Activated CD4-positive, alpha-beta memory T cell treated with anti-CD3 and anti-CD28 coated beads for 36 hours (primary cell): ENCODE results near the gene SLCO3A1. TPM values are rescaled to one million over a fixed set of nuclear protein-coding genes. Genes with fewer than 3 reads are reported as not detected.
A peak's percentile ranks its signal among the peaks of the same experiment; 100 is the strongest.

Experiments used
- CTCF ChIA-PET: fragments of 350-600 bp; sonication (Branson Sonifier 250); formaldehyde crosslinking; loops from one replicate; lab custom pipeline; 2021; ENCODE audit warnings: antibody characterized with exemption, inconsistent platforms; lab: Charles Lee
- POLR2A ChIA-PET: fragments of 350-600 bp; sonication (Branson Sonifier 250); formaldehyde crosslinking; loops from one replicate; lab custom pipeline; 2021; ENCODE audit warnings: antibody characterized with exemption; lab: Charles Lee
- DNase-seq: peaks from one replicate; pipeline ENCODE4 v3.0.0-alpha.2; 2020
- H3K27ac Mint-ChIP-seq: one replicate; pipeline ENCODE4 v1.8.0; 2021; ENCODE audit warnings: mixed read lengths
- H3K27me3 Mint-ChIP-seq: one replicate; pipeline ENCODE4 v1.8.0; 2021; ENCODE audit warnings: mixed read lengths
- H3K36me3 Mint-ChIP-seq: one replicate; pipeline ENCODE4 v1.8.0; 2021; ENCODE audit warnings: mixed read lengths
- H3K4me1 Mint-ChIP-seq: one replicate; pipeline ENCODE4 v1.8.0; 2021; ENCODE audit warnings: low read depth, mixed read lengths
- H3K4me3 Mint-ChIP-seq: one replicate; pipeline ENCODE4 v1.8.0; 2021; ENCODE audit warnings: mild to moderate bottlenecking, mixed read lengths
- H3K9me3 Mint-ChIP-seq: one replicate; pipeline ENCODE4 v1.8.0; 2021; ENCODE audit warnings: mixed read lengths
- intact Hi-C: fragments of 100-400 bp; cut with micrococcal nuclease; formaldehyde crosslinking; loops from one replicate; pipeline ENCODE4 v1.15.1; 2023
- total RNA-seq, 2 experiments: library from RNA; stranded (reverse); gene quantifications; one replicate each; pipeline ENCODE4 v1.2.3, GENCODE V29; 2021

SLCO3A1 gene
- total RNA-seq, 2 experiments from 2014 or later, result 10.8 to 12.7 TPM

DNA sequence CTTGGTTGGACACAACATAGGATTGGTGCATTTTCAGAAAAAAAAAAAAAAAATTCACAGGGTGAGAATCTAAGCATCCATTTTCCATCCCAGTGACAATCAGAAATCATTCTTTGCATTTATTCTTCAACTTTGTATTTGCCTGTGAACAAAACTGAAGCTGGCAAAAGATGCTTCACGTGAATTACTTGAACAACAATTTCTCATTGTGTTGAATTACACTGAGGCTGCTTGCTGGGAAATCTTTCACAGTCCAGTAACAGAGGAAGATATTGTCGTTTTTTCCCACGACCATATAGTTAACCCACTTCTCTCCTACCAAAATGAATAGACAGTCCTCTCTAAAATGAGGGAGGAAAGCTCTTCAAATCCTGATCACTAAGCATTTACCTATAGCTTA lies 4.3 kb upstream of the SLCO3A1 start:
- Mint-ChIP-seq H3K36me3 (no peaks in the 10 kb centered on the region), H3K27me3 (no peaks in the 10 kb centered on the region), H3K9me3 (no peaks in the 10 kb centered on the region), H3K27ac (no peak overlapping the region), H3K4me3 (peak overlapping the region; percentile 27), H3K4me1 (peaks cover 23% of the 10 kb centered on the region)
- ChIA-PET POLR2A (interaction anchor here (1.4 kb wide), 1 partner anchor 229 kb away, joined by 6 read pairs; no protein-coding TSS in a partner anchor), CTCF (interaction anchor here (0.7 to 11.0 kb wide), 11 partner anchors 11 to 550 kb away, joined by 3 to 173 read pairs (median 5); no protein-coding TSS in a partner anchor)
- DNase-seq, result no peak
- intact Hi-C loops, result loop anchor here (2.0 kb wide), 1 partner anchor 234 kb away; no protein-coding TSS in a partner anchor

DNA sequence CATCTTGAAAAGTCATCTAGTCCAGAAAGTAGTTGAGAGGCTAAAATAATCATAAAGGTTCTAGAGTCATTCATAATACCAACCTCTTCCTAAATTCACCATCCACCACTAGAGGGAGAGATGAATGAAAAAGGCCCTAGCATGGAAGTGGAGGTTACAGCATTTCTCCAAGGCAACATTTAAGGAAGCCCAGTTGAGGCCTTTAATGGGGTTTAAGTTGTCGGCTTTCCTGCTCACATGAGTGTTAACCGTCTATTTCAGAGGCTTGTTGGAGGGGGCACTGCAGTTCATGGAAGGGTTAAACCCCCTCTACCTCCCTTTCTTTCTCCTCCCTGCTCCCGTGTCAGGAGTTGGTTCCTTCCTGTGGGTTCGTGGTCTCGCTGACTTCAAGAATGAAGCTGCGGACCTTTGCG lies 3.8 kb upstream of the SLCO3A1 start:
- intact Hi-C loops, result loop anchor here (2.0 to 10.0 kb wide), 4 partner anchors 233 to 915 kb away; partner anchors contain the start of genes HDDC3, UNC45A and VPS33B
- DNase-seq, result peak; percentile 25
- CTCF ChIA-PET, result interaction anchor here (0.6 to 11.0 kb wide), 16 partner anchors 36 to 551 kb away, joined by 3 to 173 read pairs (median 4); no protein-coding TSS in a partner anchor
- POLR2A ChIA-PET, result interaction anchor here (1.4 kb wide), 1 partner anchor 229 kb away, joined by 6 read pairs; no protein-coding TSS in a partner anchor
- no peak overlapping the region for H3K27ac Mint-ChIP-seq
- no peaks in the 10 kb centered on the region for H3K9me3 Mint-ChIP-seq
- H3K4me1 Mint-ChIP-seq, result peaks cover 27% of the 10 kb centered on the region
- no peaks in the 10 kb centered on the region for H3K27me3 Mint-ChIP-seq
- no peaks in the 10 kb centered on the region for H3K36me3 Mint-ChIP-seq
- H3K4me3 Mint-ChIP-seq, result peak overlapping the region; percentile 40

DNA sequence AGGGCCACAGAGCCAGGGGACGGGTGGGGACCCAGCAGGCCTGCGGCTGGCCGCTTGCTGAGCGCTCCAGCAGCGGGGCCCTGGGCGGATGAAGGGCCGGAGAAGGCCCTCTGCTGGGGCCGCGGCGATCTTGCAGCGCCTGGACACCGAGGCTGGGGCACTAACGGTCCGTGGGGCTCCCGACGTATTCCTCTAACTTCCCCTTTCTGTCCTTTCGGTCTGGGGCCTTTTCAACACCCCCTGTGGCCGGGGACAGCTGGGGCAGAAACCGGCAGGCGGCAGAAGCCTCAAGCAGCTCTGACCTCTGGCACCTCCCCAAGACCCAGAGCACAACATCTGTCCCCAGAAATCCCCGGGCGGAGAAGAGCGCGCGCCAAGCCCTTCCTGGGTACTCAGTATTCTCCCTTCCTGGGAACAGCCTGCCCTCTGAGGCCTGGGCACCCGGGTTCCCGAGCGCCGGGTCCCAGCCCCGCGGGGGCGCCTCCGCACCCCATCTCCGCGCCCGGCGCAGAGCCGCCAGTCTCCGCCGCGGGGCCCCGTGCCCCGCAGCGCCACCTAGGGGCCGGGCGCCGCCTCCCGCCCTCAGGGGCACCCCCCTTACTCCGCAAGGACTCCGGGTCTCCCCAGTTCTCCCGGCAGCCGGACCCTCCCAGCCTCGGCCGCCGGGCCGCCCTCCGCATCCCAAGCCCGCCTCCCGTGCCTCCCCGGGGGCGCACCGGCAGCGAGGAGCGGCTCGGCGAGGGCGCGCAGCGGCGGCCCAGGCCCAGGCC lies 582 bp upstream of the SLCO3A1 start:
- H3K36me3 Mint-ChIP-seq, result no peaks in the 10 kb centered on the region
- no peaks in the 10 kb centered on the region for H3K27me3 Mint-ChIP-seq
- intact Hi-C loops, result loop anchor here (1.0 to 10.0 kb wide), 5 partner anchors 224 to 918 kb away; partner anchors contain the start of genes HDDC3, UNC45A and VPS33B

DNA sequence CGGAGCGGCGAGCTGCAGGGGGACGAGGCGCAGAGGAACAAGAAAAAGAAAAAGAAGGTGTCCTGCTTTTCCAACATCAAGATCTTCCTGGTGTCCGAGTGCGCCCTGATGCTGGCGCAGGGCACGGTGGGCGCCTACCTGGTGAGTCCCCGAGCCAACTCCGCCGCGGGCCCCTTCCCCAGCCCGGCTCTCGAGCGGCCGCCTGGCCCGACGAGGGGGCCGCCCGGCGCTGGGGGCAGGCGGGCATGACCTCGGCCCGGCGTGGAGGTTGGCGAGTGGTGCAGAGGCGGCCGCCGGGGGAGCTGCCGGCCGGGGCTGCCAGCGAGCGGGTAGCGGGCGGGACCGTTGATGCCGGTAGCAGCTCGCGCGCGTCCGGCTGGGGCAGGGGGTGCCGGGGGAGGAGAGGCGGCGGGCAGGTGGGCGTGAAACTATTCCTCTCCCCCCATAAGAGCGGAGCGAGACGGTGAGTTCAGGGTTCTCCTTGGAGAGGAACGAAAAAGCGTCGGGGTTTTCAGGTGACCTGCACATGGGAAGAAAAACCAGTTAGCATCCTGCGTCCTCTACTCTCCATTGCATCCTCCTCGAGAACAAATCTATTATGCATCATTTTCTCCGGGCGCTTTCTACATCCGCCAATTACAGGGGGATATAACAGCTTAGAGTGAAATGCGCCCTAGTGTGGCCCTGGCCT lies 585 bp downstream of the SLCO3A1 start:
- peaks cover 67% of the 10 kb centered on the region for H3K4me1 Mint-ChIP-seq
- peak overlapping the region; percentile 51 for H3K27ac Mint-ChIP-seq
- DNase-seq, result peak; percentile 57
- peak overlapping the region; percentile 78 for H3K4me3 Mint-ChIP-seq
- no peaks in the 10 kb centered on the region for H3K36me3 Mint-ChIP-seq
- no peaks in the 10 kb centered on the region for H3K9me3 Mint-ChIP-seq
- no peaks in the 10 kb centered on the region for H3K27me3 Mint-ChIP-seq
- intact Hi-C loops, result loop anchor here (1.0 to 10.0 kb wide), 5 partner anchors 223 to 919 kb away; partner anchors contain the start of genes HDDC3, UNC45A and VPS33B
- ChIA-PET CTCF (interaction anchor here (0.6 to 11.0 kb wide), 15 partner anchors 8 to 969 kb away, joined by 3 to 173 read pairs (median 5); no protein-coding TSS in a partner anchor), POLR2A (interaction anchor here (0.6 to 2.2 kb wide), 5 partner anchors 13 to 1028 kb away, joined by 3 to 6 read pairs (median 3); no protein-coding TSS in a partner anchor)

More for the DNA sequence above, 582 bp upstream of the SLCO3A1 start:
- CTCF ChIA-PET, result interaction anchor here (0.6 to 11.0 kb wide), 15 partner anchors 8 to 550 kb away, joined by 3 to 173 read pairs (median 5); no protein-coding TSS in a partner anchor
- Mint-ChIP-seq H3K4me1 (peaks cover 58% of the 10 kb centered on the region), H3K27ac (peak overlapping the region; percentile 77), H3K4me3 (peak overlapping the region; percentile 77), H3K9me3 (no peaks in the 10 kb centered on the region)
- POLR2A ChIA-PET, result interaction anchor here (0.6 to 1.3 kb wide), 4 partner anchors 13 to 226 kb away, joined by 3 to 4 read pairs (median 3); no protein-coding TSS in a partner anchor
- DNase-seq, result peak; percentile 80

DNA sequence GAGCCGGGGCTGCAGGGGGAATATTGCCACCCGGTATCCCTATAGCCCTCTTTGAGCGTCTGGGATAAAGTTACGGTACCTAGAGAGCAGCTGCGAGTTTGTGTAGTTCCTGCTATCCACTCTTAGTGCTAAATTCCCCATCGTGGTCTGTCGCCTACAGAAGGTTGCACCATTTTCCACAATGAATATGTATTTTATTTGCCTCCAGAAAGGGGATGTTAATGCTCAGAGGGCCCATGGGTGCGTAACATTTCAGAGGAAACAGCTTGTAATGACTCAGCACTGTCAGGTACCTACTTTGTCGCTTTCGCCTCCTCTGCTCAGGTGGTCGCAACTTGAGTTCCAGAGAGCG lies 1.1 kb downstream of the SLCO3A1 start:
- Mint-ChIP-seq H3K27me3 (no peaks in the 10 kb centered on the region), H3K4me3 (peak overlapping the region; percentile 78), H3K9me3 (no peaks in the 10 kb centered on the region), H3K36me3 (no peaks in the 10 kb centered on the region), H3K27ac (peak overlapping the region; percentile 51), H3K4me1 (peaks cover 66% of the 10 kb centered on the region)
- intact Hi-C loops, result loop anchor here (10.0 kb wide), 3 partner anchors 300 to 920 kb away; partner anchors contain the start of genes HDDC3, UNC45A and VPS33B
- DNase-seq, result peak; percentile 61
- ChIA-PET CTCF (interaction anchor here (0.6 to 11.0 kb wide), 11 partner anchors 8 to 222 kb away, joined by 3 to 173 read pairs (median 5); no protein-coding TSS in a partner anchor), POLR2A (interaction anchor here (0.6 to 2.2 kb wide), 5 partner anchors 13 to 1028 kb away, joined by 3 to 6 read pairs (median 3); no protein-coding TSS in a partner anchor)

DNA sequence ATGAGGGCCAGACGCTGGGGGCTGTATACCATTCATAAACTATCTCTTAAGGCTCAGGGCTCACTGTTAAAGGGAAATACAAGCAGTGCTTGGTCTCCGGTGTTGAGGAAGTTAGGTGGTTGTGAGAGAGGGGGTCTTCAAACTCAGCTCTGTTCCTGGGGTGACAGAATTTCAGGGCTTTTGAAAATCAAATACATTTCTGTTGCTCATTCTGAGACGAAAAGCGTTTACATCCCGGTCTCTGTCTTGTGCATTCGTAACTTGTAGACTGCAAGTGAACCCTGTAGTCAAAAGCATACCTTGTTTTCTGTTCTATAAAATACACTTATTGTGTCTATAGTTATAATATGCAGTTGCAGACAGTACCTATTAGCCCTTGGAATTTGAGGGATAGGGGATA lies 1.7 kb downstream of the SLCO3A1 start:
- intact Hi-C loops, result loop anchor here (1.0 to 10.0 kb wide), 4 partner anchors 53 to 920 kb away; partner anchors contain the start of genes HDDC3, UNC45A and VPS33B
- Mint-ChIP-seq H3K4me3 (peak overlapping the region; percentile 78), H3K9me3 (no peaks in the 10 kb centered on the region), H3K36me3 (no peaks in the 10 kb centered on the region), H3K27me3 (no peaks in the 10 kb centered on the region), H3K27ac (peak overlapping the region; percentile 28), H3K4me1 (peaks cover 67% of the 10 kb centered on the region)
- no peak for DNase-seq
- CTCF ChIA-PET, result interaction anchor here (1.7 to 11.0 kb wide), 3 partner anchors 53 to 222 kb away, joined by 5 to 173 read pairs (median 32); no protein-coding TSS in a partner anchor
- POLR2A ChIA-PET, result interaction anchor here (1.0 to 2.2 kb wide), 2 partner anchors 149 to 774 kb away, joined by 3 to 6 read pairs; no protein-coding TSS in a partner anchor

DNA sequence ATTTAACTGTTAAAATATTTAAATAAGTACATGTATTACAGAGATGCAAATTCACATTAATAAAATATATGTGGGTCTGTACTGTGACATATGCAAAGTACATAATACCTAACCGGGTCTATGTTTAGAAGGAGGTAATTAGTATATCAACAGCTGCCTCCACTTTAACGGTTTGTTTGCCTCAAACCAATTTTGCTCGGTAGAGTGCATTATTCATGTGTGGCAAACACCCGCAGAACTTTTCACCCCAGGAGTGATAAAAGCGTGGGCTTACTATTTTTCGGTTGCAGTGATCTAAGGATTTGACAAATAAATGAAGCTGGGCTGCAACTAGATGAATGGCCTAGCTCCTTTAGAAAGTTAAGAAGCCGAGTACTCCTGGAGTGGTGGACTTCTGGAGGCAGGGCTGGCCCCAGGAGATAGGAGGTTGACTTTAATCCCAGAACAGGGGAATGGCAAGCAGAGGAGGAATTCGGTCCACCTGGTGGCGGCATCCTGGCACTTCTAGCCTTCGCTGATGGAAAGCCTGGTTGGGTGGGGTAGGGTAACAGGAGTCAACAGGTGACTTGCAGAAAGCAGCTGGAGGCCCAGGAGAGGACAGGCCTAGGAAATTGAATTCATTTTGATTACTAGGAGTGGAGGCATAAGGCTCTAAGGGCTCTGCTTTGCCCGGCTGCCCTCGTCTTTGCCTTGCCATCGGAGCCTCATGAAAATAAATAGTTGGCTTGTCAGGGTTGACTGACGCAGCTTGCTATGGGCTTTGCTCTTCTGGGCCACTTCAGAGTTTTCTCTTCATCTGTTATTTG lies 2.4 kb downstream of the SLCO3A1 start:
- intact Hi-C loops, result loop anchor here (1.0 to 10.0 kb wide), 6 partner anchors 52 to 921 kb away; partner anchors contain the start of genes HDDC3, UNC45A and VPS33B
- H3K27ac Mint-ChIP-seq, result peak overlapping the region; percentile 23
- POLR2A ChIA-PET, result interaction anchor here (2.2 kb wide), 1 partner anchor 150 kb away, joined by 6 read pairs; no protein-coding TSS in a partner anchor
- H3K4me1 Mint-ChIP-seq, result peaks cover 73% of the 10 kb centered on the region
- peak overlapping the region; percentile 6 for H3K4me3 Mint-ChIP-seq
- no peaks in the 10 kb centered on the region for H3K9me3 Mint-ChIP-seq
- CTCF ChIA-PET, result interaction anchor here (1.0 to 11.0 kb wide), 3 partner anchors 150 to 554 kb away, joined by 3 to 173 read pairs (median 32); no protein-coding TSS in a partner anchor
- no peaks in the 10 kb centered on the region for H3K27me3 Mint-ChIP-seq
- DNase-seq, result peak; percentile 58
- H3K36me3 Mint-ChIP-seq, result no peaks in the 10 kb centered on the region

DNA sequence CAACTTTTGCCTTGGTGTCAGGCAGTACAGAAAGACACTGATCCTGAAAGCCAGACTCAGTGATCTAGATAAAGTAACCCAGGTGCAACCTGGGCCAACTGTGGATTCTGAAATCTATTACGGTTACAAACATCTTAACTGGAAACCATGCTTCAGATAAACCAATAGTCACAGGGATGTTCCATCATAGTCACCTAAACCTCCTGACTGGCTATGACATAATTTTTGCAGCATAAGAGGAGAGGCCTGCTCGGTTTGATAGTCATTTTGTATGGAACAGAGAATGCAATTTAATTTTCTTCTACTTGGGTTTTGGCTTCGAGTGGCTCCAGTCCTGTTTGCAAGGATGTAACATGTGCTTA lies 3.7 kb downstream of the SLCO3A1 start:
- no peaks in the 10 kb centered on the region for H3K27me3 Mint-ChIP-seq
- H3K27ac Mint-ChIP-seq, result peak overlapping the region; percentile 75
- peak; percentile 40 for DNase-seq
- ChIA-PET CTCF (no interaction called here), POLR2A (no interaction called here)
- no peaks in the 10 kb centered on the region for H3K36me3 Mint-ChIP-seq
- H3K4me1 Mint-ChIP-seq, result peaks cover 75% of the 10 kb centered on the region
- peak overlapping the region; percentile 35 for H3K4me3 Mint-ChIP-seq
- intact Hi-C loops, result loop anchor here (1.0 to 10.0 kb wide), 8 partner anchors 86 to 922 kb away; partner anchors contain the start of genes HDDC3, UNC45A and VPS33B
- H3K9me3 Mint-ChIP-seq, result no peaks in the 10 kb centered on the region

DNA sequence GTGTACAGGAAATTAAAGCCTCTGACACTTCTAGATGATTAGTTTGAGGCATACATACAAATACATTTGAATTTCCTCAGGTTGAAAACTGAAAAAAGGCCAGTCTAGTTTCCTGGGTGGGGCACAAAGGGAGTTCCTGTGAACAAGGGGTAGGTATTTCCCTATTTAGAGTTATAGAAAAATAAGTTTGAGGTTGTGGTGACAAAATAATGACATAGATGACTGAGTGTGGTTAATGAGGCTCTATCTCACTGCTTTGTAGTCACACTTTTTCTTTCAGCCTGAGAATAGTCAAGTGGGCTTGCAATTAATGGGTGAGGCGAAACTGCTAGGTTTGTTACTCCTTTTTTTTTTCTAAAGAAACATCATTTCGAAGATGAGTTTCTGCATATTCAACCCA lies 4.3 kb downstream of the SLCO3A1 start:
- Mint-ChIP-seq H3K9me3 (no peaks in the 10 kb centered on the region), H3K4me1 (peaks cover 76% of the 10 kb centered on the region), H3K27me3 (no peaks in the 10 kb centered on the region), H3K4me3 (peak overlapping the region; percentile 35), H3K27ac (peak overlapping the region; percentile 75), H3K36me3 (no peaks in the 10 kb centered on the region)
- ChIA-PET CTCF (interaction anchor here (1.2 kb wide), 1 partner anchor 152 kb away, joined by 3 read pairs; no protein-coding TSS in a partner anchor), POLR2A (interaction anchor here (0.9 kb wide), 1 partner anchor 9 kb away, joined by 3 read pairs; no protein-coding TSS in a partner anchor)
- intact Hi-C loops, result loop anchor here (1.0 to 10.0 kb wide), 9 partner anchors 86 to 923 kb away; partner anchors contain the start of genes HDDC3, UNC45A and VPS33B
- peak; percentile 48 for DNase-seq

DNA sequence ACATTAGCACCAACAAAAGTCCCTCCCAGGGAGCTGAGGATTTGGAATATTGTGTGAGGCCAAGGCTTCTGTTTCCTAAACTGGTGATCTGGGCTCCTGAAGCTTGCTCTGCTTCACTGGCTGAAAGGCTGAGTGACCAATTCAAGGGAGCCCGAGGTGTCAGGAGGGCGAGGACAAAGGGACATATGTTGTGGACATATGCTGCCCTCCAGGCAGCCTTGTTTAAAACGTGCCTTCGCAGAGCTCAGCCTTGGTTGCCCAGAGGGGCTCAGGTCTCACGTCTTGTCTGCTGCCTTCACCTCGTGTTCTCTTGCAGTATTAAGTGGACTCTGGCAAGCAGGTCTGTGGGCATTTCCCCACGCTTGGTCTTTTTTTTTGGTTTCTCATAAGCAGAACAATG lies 7.0 kb downstream of the SLCO3A1 start:
- H3K36me3 Mint-ChIP-seq, result no peaks in the 10 kb centered on the region
- intact Hi-C loops, result no loop called here

More for the DNA sequence above, 7.0 kb downstream of the SLCO3A1 start:
- no peak overlapping the region for H3K4me3 Mint-ChIP-seq
- no peaks in the 10 kb centered on the region for H3K9me3 Mint-ChIP-seq
- POLR2A ChIA-PET, result interaction anchor here (0.8 kb wide), 1 partner anchor 66 kb away, joined by 4 read pairs; no protein-coding TSS in a partner anchor
- peaks cover 89% of the 10 kb centered on the region for H3K4me1 Mint-ChIP-seq
- H3K27me3 Mint-ChIP-seq, result no peaks in the 10 kb centered on the region
- DNase-seq, result no peak
- no peak overlapping the region for H3K27ac Mint-ChIP-seq
- CTCF ChIA-PET, result interaction anchor here (0.6 to 1.1 kb wide), 4 partner anchors 8 to 154 kb away, joined by 3 read pairs; no protein-coding TSS in a partner anchor
